HG02610 (cell line): ENCODE results near the gene TBL1X.
"Not testable (repeated sequence)": the region's sequence is repeated elsewhere in the genome, so short reads cannot be mapped to it uniquely, and the experiment has no call there.

Experiments used
- ATAC-seq: cut with Tn5 transposase; IDR thresholded peaks from one replicate; pipeline ENCODE4 v1.9.1; 2021; ENCODE audit warnings: mild to moderate bottlenecking, moderate library complexity; ENCODE audit not compliant: unreplicated experiment

Gene TBL1X

GRCh38 chrX:9464435-9465371, at the start of gene TBL1X:
Gene TBL1X, plus strand, starts transcription at chrX:9465058. Its CDS starts 188,529 bp downstream, at chrX:9653587.
- ATAC-seq = peak; percentile 54

GRCh38 chrX:9416562-9417348, 48.1 kb upstream of the TBL1X start:
- ATAC-seq = no peak

DNA sequence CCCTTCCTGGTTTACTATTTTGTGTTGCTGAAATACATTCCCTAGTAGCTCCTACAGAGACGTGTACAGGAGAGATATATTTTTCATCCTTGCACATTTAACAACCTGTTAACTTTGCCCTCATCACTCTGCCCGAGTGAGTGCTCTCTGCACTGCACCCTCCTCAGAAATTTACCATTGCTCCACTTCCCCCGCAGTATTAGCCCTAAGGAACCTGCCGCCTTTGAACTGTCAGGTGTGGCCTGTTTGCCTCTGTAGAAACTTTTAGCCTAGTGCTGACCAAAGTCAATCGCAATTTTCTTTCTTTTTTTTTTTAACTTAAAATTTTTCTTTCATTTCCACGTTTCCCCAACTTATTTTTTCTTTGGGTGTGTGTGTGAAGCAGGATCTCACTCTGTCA, 46.6 kb upstream of the TBL1X start:
- no peak for ATAC-seq

GRCh38 chrX:9420275-9421265, 44.3 kb upstream of the TBL1X start:
- ATAC-seq = no peak

GRCh38 chrX:9429767-9430166, 35.1 kb upstream of the TBL1X start:
- no peak for ATAC-seq

DNA sequence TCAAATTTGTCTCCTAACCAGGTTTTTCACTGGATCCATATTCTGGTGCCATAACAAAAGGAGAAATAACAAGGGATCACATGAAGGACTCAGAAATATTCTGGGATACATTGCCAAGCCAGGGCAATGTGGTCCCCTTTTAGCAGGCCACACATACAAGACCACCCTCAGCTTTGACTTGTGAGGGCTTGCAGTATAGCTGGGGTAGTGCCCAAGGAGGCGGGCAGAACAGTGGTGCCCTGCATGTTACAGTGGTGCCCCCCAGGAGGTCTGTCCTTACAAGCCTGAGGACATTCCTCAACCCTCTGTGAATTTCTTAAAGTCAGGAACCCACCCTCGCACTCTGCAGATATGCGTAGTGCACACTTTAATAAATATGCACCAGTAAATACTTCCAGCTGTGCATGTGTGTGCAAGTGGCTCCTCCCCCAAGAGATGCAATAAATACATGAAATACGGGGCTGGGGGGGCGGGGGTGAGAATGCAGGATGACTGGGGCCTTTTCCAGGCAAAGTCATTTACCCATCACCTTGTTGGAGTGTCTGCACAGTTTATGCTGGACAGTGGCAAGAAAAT, 34.4 kb upstream of the TBL1X start:
- no peak for ATAC-seq

GRCh38 chrX:9431281-9431680, 33.6 kb upstream of the TBL1X start:
- ATAC-seq = no peak

GRCh38 chrX:9433596-9433995, 31.3 kb upstream of the TBL1X start:
- ATAC-seq = no peak

DNA sequence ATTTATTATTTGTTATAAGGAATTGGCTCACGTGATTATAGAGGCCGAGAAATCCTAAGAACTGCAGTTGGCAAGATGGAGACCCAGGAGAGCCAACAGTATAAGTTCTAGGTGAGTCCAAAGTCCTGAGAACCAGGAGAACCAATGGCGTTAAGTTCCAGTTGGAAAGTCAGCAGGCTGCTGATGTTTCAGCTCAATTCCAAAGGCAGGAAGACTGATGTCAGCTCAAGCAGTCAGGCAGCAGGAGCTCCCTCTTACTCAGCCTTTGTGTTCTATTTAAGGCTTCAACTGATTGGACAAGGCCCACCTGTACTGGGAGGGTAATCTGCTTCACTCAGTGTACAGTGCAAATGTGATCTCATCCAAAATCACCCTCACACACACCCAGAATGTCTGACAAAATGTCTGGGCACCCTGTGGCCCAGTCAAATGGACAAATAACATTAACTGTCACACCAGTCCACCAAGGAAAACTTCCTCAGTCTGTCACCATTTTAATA, 30.8 kb upstream of the TBL1X start:
- no peak for ATAC-seq

GRCh38 chrX:9435086-9435485, 29.8 kb upstream of the TBL1X start:
- not testable (repeated sequence) for ATAC-seq

DNA sequence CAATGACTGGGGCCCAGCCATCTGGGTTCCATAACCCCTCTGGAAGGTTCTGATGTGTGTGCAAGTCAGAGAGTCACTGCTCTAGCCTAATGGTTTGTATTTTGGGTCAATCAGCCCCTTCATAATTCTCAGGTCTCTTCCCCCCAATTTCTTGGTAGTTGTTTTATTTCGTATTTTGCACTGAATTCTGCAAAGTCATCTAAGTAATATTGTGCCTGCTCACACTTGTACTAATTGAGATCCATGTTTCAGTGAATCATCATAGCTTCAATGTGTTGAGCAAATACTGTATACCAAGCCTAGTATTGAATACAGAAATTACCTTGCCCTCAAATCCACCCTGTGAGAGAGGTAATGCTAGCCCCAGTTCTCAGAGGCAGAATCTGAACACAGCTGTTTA, 28.0 kb upstream of the TBL1X start:
- ATAC-seq = no peak

DNA sequence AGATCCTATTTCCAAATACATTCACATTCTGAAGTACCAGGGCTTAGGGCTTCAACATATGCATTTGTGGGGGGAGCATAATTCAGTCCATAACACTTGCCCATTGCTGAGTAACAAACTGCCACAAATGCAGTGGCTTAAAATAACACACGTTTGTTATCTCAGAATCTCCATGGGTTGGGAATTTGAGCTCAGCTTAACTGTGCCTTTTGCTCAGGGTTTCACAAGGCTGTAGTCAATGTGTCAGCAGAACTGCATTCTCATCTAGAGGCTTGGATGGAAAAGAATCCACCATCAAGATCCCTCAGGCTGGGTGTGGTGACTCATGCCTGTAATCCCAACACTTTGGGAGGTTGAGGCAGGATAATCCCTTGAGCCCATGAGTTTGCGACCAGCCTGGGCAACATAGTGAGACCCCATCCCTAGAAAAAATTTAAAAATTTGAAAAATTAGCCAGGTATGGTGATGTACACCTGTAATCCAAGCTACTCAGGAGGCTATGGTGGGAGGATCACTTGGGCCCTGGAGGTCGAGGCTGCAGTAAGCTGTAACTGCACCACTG, 25.8 kb upstream of the TBL1X start:
- ATAC-seq = no peak

GRCh38 chrX:9440116-9440844, 24.6 kb upstream of the TBL1X start:
- ATAC-seq = no peak

DNA sequence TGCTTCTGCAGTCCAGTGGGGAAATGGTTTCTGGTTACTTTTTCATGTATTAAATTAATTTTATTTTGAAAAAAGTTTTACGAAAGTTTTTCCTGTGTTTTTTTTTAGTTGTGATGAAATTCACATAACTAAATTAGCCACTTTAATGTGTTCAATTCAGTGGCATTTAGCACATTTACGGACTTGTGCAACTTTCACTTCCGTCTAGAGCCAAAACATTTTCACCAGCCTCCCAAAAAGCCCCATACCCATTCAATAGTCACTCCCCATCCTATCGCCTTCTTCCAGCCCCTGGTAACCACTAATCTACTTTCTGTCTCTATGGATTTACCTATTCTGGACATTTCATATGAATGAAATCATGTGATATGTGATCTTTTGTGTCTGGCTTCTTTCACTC, 22.8 kb upstream of the TBL1X start:
- ATAC-seq = no peak

DNA sequence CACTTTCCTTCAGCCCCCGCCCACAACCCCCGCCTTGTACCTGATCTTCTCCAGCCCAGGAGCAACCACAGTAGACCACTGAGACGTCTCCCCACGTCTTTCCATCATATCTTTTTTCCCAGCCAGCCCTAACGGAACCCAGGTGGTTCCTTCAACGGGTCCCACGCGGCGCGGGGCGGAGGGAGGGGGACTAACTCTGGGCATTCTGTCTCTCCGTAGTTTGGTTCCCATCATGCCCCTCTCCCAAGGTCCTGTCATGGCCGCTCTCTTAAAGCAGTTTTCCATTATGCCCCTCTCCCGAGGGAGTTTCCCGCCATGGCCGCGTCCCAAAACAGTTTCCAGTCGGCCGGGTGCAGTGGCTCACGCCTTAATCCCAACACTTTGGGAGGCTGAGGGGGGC, 21.5 kb upstream of the TBL1X start:
- no peak for ATAC-seq

DNA sequence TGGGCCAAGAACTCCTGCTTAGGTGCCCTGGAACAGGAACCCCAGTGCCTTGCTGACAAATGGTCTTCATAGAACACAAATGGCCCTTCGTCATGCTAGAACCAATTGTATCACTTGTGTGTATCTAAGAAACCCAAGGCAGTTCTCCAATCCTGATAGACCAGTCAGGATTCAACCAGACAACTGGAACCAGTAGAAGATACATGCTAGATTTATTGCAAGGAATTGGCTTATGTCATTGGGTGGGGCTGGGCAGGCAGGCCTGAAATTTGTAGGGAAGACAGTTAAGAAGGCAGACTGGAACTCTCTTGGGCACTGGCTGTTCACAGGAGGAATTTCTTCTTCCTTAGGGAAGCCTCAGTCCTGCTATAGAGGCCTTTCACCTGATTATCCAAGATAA, 17.0 kb upstream of the TBL1X start:
- no peak for ATAC-seq

- no peak for ATAC-seq
Measured at GRCh38 chrX:9456250-9457074, 8.4 kb upstream of the TBL1X start.

DNA sequence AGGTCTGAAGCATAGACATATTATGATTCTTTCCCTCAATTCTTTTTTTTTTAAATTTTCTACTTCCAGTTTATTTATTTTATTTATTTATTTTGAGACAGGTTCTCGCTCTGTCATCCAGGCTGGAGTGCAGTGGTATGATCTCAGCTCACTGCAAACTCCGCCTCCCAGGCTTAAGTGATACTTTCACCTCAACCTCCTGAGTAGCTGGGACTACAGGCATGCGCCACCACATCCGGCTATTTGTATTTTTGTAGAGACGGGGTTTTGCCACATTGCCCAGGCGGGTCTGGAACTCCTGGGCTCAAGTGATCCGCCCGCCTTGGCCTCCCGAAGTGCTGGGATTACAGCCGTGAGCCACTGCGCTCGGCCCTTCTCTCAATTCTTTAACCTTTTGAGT, 6.8 kb upstream of the TBL1X start:
- not testable (repeated sequence) for ATAC-seq
